Right lobe of liver (tissue), 6 donors: ENCODE measurements around the gene TSPAN4. TPM values are rescaled to one million over a fixed set of nuclear protein-coding genes. Genes with fewer than 3 reads are reported as not detected.

Source experiments
- ATAC-seq, 4 donors: fragments of 200-7000 bp; cut with Tn5 transposase; one replicate each; pipeline ENCODE4 v1.9.1; 2020; ENCODE audit warnings: mild to moderate bottlenecking in 4 of 4, moderate library complexity in 4 of 4
- DNase-seq, 3 donors: peaks; one replicate each; pipeline ENCODE4 v3.0.0-alpha.2; 2020
- H3K27ac ChIP-seq, 3 donors: fragments of 200-600 bp; one replicate each; pipeline ENCODE4 v1.8.0; 2022
- H3K27me3 ChIP-seq, 2 donors: fragments of 200-600 bp; one replicate each; pipeline ENCODE4 v1.8.0; 2022
- H3K36me3 ChIP-seq, 4 donors: fragments of 200-600 bp; sonication (generic) in 1 of 4; one replicate each; pipeline versions ENCODE4 v1.5.1 to v1.8.0; 2017 to 2022; ENCODE audit warnings: control low read depth in 1 of 4
- H3K4me1 ChIP-seq, 4 donors: fragments of 200-600 bp; sonication (generic) in 1 of 4; one replicate each; pipeline versions ENCODE4 v1.5.1 to v1.8.0; 2017 to 2022; ENCODE audit warnings: control low read depth in 1 of 4
- H3K4me3 ChIP-seq, 3 donors: fragments of 200-600 bp; one replicate each; pipeline ENCODE4 v1.8.0; 2022
- H3K9me3 ChIP-seq, 4 donors: fragments of 200-600 bp; sonication (generic) in 1 of 4; one replicate each; pipeline versions ENCODE4 v1.5.1 to v1.8.0; 2017 to 2022; ENCODE audit warnings: control low read depth in 1 of 4
- POLR2A ChIP-seq: fragments of 450-650 bp; IDR thresholded peaks from one replicate; pipeline ENCODE4 v1.6.1; 2017; ENCODE audit warnings: antibody characterized with exemption, mild to moderate bottlenecking
- WGBS: methylation state at CpG from one replicate; pipeline ENCODE4 v1.1.6; 2018; ENCODE audit warnings: low coverage, low lambda C conversion rate; ENCODE audit not compliant: insufficient coverage; ENCODE audit errors: missing lambda C conversion rate; 5-methylcytosine and 5-hydroxymethylcytosine counted together
- intact Hi-C, 2 donors: fragments of 100-400 bp; cut with DNase I; formaldehyde crosslinking; loops; one replicate each; pipeline versions ENCODE4 v1.11.2 to v1.14.1; 2022
- total RNA-seq, 6 experiments: library from RNA; depleted of rRNA in 2 of 6; stranded (reverse); fragments of >200 nt in 2 of 6; fragmentation: NEBNext Ultra II Directional in 3 of 6; extraction: Animal tissue kit (Norgen Biotek cat#: 25700) in 3 of 6; gene quantifications; one replicate each; pipeline versions ENCODE4 v1.1.0 to v1.2.4, GENCODE V29; 2016 to 2023
- TF ChIP-seq, protein P1 (sequence below), 4 donors: fragments of 200-600 bp in 3 of 4; fragments of 450-650 bp in 1 of 4; IDR thresholded peaks; one replicate each; pipeline versions ENCODE4 v1.5.1 to v1.8.0; 2016 to 2022; ENCODE audit warnings: antibody characterized with exemption in 4 of 4, mild to moderate bottlenecking in 2 of 4
- donor health status: DM: no; HTN: yes; CAD: no.
- donor health status: DM: no; HTN: no; CAD: no.
- donor health status: DM: no; HTN: no; CAD: no.
- donor health status: DM: no; HTN: yes; CAD: no.
- donor health status: DM: no; HTN: yes; CAD: no.

TSPAN4 gene
- total RNA-seq, 6 experiments from 2014 or later = 14.9 to 80.6 (median 30.5) TPM

DNA sequence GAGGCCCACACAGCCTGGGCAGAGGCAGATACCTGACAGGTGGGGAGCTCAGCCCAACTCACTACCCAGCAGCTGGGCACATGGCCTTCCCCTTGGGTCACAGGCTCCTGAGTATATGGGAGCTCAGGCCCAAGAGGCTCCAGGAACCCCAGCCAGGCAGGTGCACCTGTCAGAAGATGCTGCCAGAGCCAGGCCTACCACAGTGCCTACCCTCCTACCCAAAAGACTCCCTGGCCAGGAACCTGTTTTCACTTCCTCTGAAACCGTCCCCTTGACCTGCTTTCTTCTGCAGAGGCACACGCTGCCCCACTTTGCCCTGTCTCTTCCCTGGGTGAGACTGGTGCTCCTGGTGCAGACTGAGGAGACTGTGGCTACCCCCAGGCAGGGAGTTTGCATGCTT is 65.0 kb downstream of the TSPAN4 start:
- Histone ChIP-seq H3K4me3 (no peak overlapping the region), H3K4me1 (peaks cover 0 to 22% (median 7%) of the 10 kb centered on the region in 4 donors), H3K9me3 (no peaks in the 10 kb centered on the region), H3K27ac (no peak overlapping the region), H3K36me3 (peaks cover under 1 to 19% (median 6%) of the 10 kb centered on the region in 4 donors), H3K27me3 (no peaks in the 10 kb centered on the region)
- 67% methylated on average over 2 of the region's 2 CpGs for WGBS
- TF ChIP-seq POLR2A = no peak
- TF ChIP-seq, protein P1, sequence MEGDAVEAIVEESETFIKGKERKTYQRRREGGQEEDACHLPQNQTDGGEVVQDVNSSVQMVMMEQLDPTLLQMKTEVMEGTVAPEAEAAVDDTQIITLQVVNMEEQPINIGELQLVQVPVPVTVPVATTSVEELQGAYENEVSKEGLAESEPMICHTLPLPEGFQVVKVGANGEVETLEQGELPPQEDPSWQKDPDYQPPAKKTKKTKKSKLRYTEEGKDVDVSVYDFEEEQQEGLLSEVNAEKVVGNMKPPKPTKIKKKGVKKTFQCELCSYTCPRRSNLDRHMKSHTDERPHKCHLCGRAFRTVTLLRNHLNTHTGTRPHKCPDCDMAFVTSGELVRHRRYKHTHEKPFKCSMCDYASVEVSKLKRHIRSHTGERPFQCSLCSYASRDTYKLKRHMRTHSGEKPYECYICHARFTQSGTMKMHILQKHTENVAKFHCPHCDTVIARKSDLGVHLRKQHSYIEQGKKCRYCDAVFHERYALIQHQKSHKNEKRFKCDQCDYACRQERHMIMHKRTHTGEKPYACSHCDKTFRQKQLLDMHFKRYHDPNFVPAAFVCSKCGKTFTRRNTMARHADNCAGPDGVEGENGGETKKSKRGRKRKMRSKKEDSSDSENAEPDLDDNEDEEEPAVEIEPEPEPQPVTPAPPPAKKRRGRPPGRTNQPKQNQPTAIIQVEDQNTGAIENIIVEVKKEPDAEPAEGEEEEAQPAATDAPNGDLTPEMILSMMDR (IDR thresholded peaks at IDR 0.05) = no peak
- DNase-seq (no peak), ATAC-seq (no peak)
- intact Hi-C loops = no loop called here

DNA sequence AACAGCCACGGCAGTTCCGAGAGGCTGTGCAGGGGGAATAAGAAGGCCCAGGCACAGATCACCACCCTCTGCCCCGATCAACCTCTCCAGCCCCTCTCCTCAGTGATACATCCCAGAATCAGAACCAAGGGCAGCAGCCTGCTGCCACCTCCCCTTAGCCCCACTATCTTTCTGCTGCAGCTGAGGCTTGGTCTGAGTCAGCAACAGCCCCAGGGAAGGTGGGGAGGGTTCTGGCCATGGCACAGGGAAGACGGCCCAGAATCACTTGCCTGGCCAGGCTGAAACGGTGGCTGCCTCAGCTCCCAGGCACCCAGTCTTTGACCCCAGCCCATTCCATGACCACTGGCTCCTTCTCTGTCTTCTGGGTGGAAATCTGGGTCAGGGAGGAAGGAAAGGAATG is 65.6 kb downstream of the TSPAN4 start:
- intact Hi-C loops = no loop called here
- DNase-seq (no peak), ATAC-seq (no peak)
- H3K27ac ChIP-seq = no peak overlapping the region
- no peaks in the 10 kb centered on the region for H3K27me3 ChIP-seq
- H3K36me3 ChIP-seq = peaks cover 0 to 13% (median 1%) of the 10 kb centered on the region in 4 donors
- 60% methylated on average over 1 of the region's 5 CpGs for WGBS
- peaks cover 0 to 28% (median 8%) of the 10 kb centered on the region in 4 donors for H3K4me1 ChIP-seq
- TF ChIP-seq, protein P1 (IDR thresholded peaks at IDR 0.05) = no peak
- no peaks in the 10 kb centered on the region for H3K9me3 ChIP-seq
- no peak overlapping the region for H3K4me3 ChIP-seq

- Histone ChIP-seq H3K4me3 (no peak overlapping the region), H3K4me1 (peaks cover 0 to 39% (median 13%) of the 10 kb centered on the region in 4 donors), H3K27ac (no peak overlapping the region), H3K27me3 (no peaks in the 10 kb centered on the region), H3K36me3 (peaks cover 0 to 3% (median 0%) of the 10 kb centered on the region in 4 donors), H3K9me3 (no peaks in the 10 kb centered on the region)
- TF ChIP-seq, protein P1 (IDR thresholded peaks at IDR 0.05) = no peak
- no peak for TF ChIP-seq POLR2A
- WGBS = 82% methylated on average over 9 of the region's 11 CpGs
- DNase-seq = no peak
- ATAC-seq = no peak
- intact Hi-C loops = no loop called here
These were observed 66.8 kb downstream of the TSPAN4 start for GRCh38 chr11:909406-909805.

DNA sequence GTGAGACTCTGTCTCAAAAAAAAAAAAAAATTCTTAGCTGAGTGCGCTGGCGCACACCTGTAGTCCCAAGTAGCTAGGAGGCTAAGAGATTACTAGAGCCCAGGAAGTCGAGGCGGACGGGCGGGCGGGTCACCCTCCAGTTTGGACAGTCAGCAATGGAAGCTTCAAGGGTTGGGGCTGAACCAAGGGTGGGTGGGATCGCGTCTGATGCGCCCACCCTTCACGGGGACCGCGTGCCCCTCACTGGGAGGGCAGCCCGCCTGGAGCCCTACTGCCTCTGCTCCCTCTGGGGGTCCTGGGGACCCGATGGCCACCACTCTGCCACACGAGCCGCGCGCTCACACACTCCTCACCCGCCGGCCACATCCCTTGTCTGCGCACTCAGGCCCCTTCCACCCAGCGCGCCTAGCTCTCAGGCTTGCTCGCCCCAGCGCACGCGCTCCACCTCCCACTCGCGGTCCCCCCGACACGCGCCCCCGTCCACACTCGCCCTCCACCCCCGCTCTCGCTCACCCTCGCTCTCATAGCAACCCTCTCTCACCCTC is 67.5 kb downstream of the TSPAN4 start:
- Histone ChIP-seq H3K36me3 (no peaks in the 10 kb centered on the region), H3K27me3 (no peaks in the 10 kb centered on the region), H3K4me3 (peak overlapping the region; percentile 79 to 83 (median 81)), H3K9me3 (no peaks in the 10 kb centered on the region), H3K27ac (no peak overlapping the region), H3K4me1 (peaks cover 0 to 46% (median 16%) of the 10 kb centered on the region in 4 donors)
- no peak for TF ChIP-seq POLR2A
- TF ChIP-seq, protein P1 (IDR thresholded peaks at IDR 0.05) = no peak
- intact Hi-C loops = no loop called here
- DNase-seq = peak in 1 of 3 donors; percentile 42
- no peak for ATAC-seq
- WGBS = 0% methylated on average over 12 of the region's 38 CpGs
